GM21423 (cell line): ENCODE results near the gene ANO1.

Experiments used
- ATAC-seq: cut with Tn5 transposase; IDR thresholded peaks from one replicate; pipeline ENCODE4 v1.9.1; 2021; ENCODE audit warnings: mild to moderate bottlenecking, moderate library complexity; ENCODE audit not compliant: unreplicated experiment

Gene ANO1

GRCh38 chr11:70158201-70158600 lies 80.1 kb downstream of the ANO1 start:
- no peak for ATAC-seq

- no peak for ATAC-seq
These were observed 80.8 kb downstream of the ANO1 start for GRCh38 chr11:70158757-70159389.

DNA sequence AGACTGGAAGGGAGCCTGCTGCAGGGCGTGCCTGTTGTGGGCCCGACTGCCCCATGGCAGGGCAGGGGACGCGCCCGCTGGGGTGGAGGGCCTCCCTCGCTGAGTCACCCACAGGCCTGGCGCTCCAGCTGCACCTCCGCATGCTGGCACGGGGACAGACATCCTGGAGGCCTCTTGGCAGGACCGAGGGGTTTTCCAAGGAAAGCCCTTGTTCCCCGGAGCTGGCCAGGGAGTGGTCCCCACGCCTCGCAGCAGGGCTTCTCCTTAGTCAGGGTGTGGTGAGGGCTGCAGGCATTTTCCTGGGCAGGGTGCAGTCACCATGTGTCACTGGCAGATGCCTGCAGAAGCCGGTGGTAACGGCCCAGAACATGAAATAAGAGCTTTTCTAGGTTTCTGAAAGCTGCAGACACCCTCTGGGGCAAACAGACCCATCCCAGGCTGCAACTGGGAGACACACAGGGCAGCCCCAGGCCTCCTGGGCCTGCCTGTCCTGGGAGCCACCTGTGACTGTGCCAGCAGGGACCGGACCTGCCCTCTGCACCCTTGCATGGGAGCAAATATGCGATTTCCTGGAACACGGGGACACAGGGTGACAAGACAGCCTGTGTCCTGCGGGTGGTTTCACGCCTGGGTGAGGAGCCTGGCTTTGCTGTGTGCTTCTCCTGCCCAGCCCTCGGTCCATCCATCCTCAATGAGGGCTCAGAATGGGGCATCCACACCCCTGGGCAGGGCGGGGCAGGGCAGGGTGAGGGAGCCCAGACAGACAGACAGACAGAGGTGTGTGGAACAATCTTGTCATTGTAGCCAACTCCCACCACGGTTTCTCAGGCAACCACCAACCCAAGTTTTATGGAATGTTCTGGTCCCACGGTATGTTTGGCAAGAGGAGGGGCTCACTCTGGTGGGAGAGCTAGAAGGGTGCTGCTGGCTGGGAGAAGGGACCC lies 81.8 kb downstream of the ANO1 start:
- ATAC-seq, result no peak

DNA sequence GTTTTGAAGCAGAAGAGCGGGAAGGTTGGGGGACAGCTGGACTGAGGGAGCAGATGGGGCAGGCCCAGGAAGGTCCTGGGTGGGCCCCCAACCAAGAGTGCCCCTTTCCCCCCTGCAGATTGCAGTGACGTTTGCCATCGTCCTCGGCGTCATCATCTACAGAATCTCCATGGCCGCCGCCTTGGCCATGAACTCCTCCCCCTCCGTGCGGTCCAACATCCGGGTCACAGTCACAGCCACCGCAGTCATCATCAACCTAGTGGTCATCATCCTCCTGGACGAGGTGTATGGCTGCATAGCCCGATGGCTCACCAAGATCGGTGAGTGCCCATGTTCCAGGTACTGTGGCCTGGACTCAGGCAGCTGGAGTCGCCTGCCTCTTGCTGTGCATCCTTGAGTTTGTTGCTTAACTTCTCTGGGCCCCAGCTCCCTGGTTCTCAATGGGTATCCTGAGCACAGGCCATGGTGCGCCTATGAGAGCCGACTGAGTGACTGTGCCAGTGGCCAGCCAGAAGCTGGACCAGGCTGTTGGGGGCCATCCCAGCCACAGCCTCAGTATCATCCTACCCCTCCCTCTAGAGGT lies 83.0 kb downstream of the ANO1 start:
- ATAC-seq, result no peak

GRCh38 chr11:70164705-70165104 lies 86.6 kb downstream of the ANO1 start:
- no peak for ATAC-seq

- ATAC-seq, result no peak
These were observed 89.0 kb downstream of the ANO1 start for GRCh38 chr11:70167120-70167519.

DNA sequence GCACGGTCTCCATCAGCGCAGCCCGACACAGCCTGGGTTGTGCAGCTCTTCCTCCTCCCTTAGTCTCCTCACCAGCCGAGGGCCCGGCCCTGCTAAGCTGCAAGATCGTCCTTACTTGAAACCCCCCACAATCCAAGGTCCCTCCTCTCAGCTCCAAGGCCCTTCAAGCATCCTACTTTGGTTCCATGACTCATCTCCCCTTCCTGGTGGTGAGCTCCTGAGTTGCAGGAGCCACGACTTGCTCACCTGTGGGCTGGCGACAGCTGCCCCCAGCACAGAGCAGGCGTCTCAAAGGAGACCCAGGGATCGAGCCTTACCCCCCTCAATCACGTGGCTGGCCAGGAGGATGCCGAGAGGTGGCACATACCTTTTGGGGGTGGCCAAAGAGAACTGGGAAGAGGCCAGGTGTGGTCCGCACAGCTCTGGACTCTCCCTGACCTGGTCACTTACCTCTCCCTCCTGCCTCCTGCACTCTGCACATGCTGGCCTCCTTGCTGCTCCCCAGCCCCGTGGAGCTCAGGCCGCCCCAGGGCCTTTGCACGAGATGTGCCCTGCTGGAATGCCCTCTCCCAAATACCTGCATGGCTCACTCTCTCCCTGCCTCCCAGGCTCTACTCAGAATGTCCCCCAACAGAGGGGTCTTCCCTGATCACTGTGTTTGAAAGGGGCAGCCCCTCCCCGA lies 89.7 kb downstream of the ANO1 start:
- ATAC-seq, result no peak

DNA sequence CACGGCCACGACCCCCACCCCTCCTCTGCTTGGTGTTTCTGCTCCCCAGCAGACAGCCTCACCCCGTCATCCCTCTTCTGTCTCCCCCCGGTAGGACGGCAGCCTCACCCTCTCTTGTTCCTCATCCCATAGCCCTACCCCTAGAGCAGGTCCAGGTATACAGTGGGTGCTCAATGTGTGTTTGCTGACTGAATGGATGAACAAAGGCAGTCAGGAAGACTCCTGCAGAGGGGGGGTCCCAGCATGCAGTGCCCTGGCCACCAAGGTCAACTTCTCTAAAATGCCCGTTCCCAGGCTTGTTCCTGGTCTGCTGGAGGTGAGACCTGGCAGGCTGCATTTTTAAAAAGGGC lies 90.3 kb downstream of the ANO1 start:
- no peak for ATAC-seq

DNA sequence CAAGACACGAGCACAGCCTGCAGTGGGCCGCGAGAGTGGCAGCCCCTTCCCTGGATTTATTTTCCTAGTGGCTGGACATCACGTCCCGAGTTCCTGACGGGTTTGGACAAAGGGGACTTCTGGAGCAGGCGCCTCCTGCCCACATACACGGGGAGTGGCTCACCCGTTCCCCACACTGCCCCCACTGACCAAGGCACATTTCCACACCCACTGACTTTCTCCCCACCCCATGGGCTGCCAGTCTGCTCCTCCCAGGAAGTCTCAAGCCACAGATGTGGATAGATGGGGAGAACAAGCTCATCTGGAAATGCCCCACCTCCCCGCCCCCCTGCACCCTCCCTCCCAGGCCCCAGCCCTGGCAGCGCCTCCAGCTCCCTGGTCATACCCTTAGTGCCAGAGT lies 91.0 kb downstream of the ANO1 start:
- no peak for ATAC-seq

- no peak for ATAC-seq
These were observed 91.5 kb downstream of the ANO1 start for GRCh38 chr11:70169632-70170031.

- no peak for ATAC-seq
These were observed 92.6 kb downstream of the ANO1 start for GRCh38 chr11:70170596-70171210.

DNA sequence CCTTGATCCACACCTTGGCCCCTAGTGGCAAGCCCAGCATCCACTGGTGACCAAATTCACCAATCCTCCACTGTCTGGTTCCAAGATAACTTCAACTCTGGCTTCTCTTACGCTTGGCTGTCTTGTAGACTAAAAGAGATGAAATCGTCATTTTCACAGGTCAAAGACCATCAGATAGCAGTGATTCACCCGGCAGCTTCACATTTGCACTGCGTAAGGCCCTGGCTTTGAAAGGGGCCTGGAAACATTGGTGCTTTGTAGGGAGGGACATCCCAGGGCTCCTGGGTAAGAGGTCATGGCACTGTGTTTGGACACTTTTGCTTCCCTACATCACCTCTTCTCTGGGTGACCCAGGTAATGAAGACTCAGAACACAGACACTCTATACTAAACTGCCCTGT lies 94.9 kb downstream of the ANO1 start:
- no peak for ATAC-seq

- ATAC-seq, result no peak
These were observed 96.6 kb downstream of the ANO1 start for GRCh38 chr11:70174547-70175235.

DNA sequence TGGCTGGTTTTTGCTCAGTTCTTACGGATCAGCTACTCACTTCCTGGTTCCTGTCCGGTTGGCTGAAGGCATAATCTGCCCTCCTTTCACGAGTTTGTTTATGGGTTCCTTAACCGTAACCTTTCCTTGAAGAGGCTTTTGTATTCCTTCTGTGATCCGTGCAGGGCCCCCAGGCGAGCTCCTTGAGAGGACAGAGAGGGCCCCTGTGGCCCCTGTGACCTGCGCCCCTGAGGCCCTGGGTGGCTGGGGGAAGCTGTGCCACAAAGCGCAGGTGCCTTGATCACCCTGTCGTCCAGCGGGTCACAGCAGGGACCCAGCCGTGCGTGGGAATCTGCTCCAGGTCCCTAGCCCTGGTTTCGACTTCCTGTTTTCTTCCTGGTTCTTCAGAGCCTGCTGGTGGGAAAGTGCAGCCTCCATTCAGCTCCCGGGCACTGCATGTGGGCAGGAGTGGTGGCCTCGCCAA lies 97.2 kb downstream of the ANO1 start:
- no peak for ATAC-seq

DNA sequence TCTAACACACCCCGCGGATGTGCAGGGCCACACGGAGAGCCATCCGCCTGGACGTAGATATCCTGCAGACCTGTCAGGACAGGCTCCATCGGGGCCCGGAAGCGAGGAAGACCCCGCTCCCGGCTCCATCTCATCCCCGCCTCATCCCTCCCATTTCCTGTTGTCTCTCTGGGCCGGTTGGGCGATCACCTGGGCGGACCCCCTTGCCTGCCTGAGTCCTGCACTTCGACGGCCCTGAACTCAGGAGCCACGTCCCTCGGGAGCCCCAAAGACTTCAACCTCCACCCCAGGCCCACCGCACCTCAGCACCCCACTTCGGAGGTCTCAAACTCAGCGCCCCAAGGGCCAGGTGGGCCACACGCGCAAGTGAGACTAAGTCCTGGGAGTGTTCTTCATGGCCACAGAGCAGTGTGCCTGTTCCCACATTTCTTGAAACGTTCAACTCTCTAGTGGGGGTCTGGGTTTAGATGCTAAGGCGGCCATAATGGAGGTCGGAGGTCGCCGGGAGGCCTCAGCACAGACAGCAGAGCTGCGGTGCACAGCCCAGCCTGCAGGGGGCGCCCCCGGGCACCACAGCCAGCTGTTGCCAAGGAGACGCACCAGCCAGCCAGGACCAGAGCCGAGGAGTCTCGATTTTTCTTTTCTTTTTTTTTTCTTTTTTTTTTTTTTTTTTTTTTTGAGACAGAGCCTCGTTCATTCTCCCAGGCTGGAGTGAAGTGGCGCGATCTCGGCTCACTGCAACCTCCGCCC lies 99.0 kb downstream of the ANO1 start:
- ATAC-seq, result no peak

- no peak for ATAC-seq
These were observed 102.8 kb downstream of the ANO1 start for GRCh38 chr11:70180906-70181305.

DNA sequence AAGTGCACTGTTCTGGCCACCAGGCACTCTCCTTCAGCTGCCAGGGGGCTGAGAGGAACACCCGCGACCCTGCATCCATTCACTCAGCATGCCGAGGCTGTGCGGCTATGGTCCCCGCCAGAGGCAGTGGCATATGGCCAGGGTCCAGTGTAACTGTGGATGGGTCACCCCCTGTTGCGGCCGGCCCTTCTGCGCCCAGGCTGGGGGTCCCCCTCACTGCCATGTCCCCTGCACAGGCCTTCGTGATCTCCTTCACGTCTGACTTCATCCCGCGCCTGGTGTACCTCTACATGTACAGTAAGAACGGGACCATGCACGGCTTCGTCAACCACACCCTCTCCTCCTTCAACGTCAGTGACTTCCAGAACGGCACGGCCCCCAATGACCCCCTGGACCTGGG lies 104.1 kb downstream of the ANO1 start:
- no peak for ATAC-seq

DNA sequence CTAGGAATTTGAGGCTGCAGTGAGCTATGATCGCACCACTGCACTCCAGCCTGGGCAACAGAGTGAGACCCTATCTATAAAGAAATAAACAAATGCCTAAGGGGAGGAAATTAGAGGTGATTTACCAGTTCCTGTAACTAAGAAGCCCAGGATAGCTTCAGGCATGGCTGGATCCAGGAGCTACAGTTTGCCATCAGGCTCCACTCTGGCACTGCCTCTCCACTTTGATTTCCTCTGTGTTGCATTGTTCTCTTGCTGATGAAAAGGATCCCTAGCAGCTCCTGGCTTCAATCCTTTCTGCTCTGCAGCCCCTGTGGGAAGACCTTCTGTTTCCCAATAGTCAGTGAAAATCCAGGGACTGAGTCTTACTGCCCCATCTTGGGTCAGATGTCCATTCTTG lies 104.9 kb downstream of the ANO1 start:
- no peak for ATAC-seq

DNA sequence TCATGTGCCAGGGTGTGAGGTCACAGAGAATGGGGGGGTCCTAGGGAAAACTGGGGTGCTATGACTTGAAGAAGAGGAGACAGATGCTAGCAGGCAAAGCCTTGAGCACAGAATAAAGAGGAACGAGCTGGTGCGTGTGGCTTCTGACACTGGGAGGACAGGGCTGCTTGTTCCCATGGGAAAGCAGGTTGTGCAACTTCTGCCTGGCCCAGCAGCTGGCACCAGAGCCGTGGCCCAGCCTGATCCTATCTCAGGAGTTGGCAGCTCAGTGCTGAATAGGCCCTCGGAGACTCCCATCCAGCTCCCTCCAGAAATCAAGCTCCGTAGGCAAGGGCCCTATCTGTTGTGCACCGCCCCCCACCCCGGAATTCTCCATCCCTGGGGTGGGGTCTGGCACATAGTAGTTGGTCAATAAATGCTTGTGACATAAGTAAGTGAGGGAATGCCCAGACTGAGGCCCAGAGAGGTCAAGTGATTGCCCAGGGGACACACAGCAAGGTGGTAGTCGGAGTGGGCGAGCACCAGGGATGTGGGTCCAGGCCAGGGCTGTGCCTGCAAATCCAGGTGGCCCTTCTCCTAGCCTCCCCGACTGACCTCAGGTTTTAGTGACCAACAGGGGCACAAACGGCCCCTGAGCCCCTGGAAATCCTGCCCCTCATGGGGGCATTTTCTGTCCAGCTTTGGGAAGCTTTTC lies 105.5 kb downstream of the ANO1 start:
- no peak for ATAC-seq
